PC-3 (cell line): ENCODE measurements around the gene CNP. TPM values are rescaled to one million over a fixed set of nuclear protein-coding genes. Genes with fewer than 3 reads are reported as not detected.
"Not testable (repeated sequence)": the region's sequence is repeated elsewhere in the genome, so short reads cannot be mapped to it uniquely, and the experiment has no call there.

Experiments
- ATAC-seq: fragments of 200-7000 bp; cut with Tn5 transposase; 2 replicates; pipeline ENCODE4 v1.9.1; 2020; ENCODE audit warnings: mild to moderate bottlenecking, moderate library complexity
- BruUV-seq: library from RNA; stranded (reverse); fragments of 400-500 nt; replicated peaks from 2 replicates; lab custom pipeline; 2021; lab: Mats Ljungman, UMichigan
- CTCF ChIA-PET: fragments of 300-600 bp; sonication (Branson Sonifier 250); formaldehyde crosslinking; loops from one replicate; lab custom pipeline; 2022; ENCODE audit warnings: antibody characterized with exemption; lab: Charles Lee
- POLR2A ChIA-PET: fragments of 300-600 bp; sonication (Branson Sonifier 250); formaldehyde crosslinking; loops from one replicate; lab custom pipeline; 2022; ENCODE audit warnings: antibody characterized with exemption; ENCODE audit not compliant: unreplicated experiment; lab: Charles Lee
- DNase-seq: peaks from one replicate; pipeline ENCODE4 v3.0.0-alpha.2; 2015
- H2AFZ ChIP-seq: fragments of 300-600 bp; sonication (generic); 2 replicates; pipeline ENCODE4 v1.6.0; 2016; ENCODE audit warnings: antibody characterized with exemption, low read length
- H3F3A ChIP-seq: fragments of 300-600 bp; sonication (generic); one replicate; pipeline ENCODE4 v1.6.0; 2017; ENCODE audit warnings: antibody characterized with exemption, low read length, control low read depth, mild to moderate bottlenecking; ENCODE audit not compliant: unreplicated experiment
- H3K27ac ChIP-seq: fragments of 300-600 bp; sonication (generic); 2 replicates; pipeline ENCODE4 v1.5.1; 2016; ENCODE audit warnings: mild to moderate bottlenecking, low read length
- H3K27me3 ChIP-seq: fragments of 300-600 bp; sonication (generic); 2 replicates; pipeline ENCODE4 v1.6.1; 2016; ENCODE audit warnings: low read length, mixed read lengths
- H3K36me3 ChIP-seq: fragments of 300-600 bp; sonication (generic); 2 replicates; pipeline ENCODE4 v1.6.1; 2016; ENCODE audit warnings: low read depth, mixed run types, low read length, mixed read lengths
- H3K4me1 ChIP-seq: fragments of 300-600 bp; sonication (generic); 2 replicates; pipeline ENCODE4 v1.5.1; 2016; ENCODE audit warnings: low read length; ENCODE audit not compliant: insufficient read depth
- H3K4me2 ChIP-seq: fragments of 300-600 bp; sonication (generic); 2 replicates; pipeline ENCODE4 v1.6.0; 2016; ENCODE audit warnings: low read length
- H3K4me3 ChIP-seq: fragments of 300-600 bp; sonication (generic); 2 replicates; pipeline ENCODE4 v1.5.1; 2016; ENCODE audit warnings: mild to moderate bottlenecking, low read length, mixed read lengths
- H3K79me2 ChIP-seq: fragments of 300-600 bp; sonication (generic); 2 replicates; pipeline ENCODE4 v1.6.1; 2017; ENCODE audit warnings: low read length, mixed read lengths
- H3K9ac ChIP-seq: fragments of 300-600 bp; sonication (generic); 2 replicates; pipeline ENCODE4 v1.6.0; 2016; ENCODE audit warnings: mild to moderate bottlenecking, low read length
- H3K9me2 ChIP-seq: fragments of 300-600 bp; sonication (generic); replicated peaks from 2 replicates; pipeline ENCODE4 v1.6.1; 2016; ENCODE audit warnings: mixed run types, low read length, mixed read lengths
- H3K9me3 ChIP-seq: fragments of 300-600 bp; sonication (generic); 2 replicates; pipeline ENCODE4 v1.6.1; 2016; ENCODE audit warnings: low read length, mixed read lengths
- H4K20me1 ChIP-seq: fragments of 300-600 bp; sonication (generic); 2 replicates; pipeline ENCODE4 v1.6.1; 2016; ENCODE audit warnings: low read length, mixed read lengths
- CTCF ChIP-seq: fragments of 300-600 bp; sonication (generic); conservative IDR thresholded peaks from 2 replicates; pipeline ENCODE4 v1.5.1; 2017; ENCODE audit warnings: antibody characterized with exemption, low read depth, mild to moderate bottlenecking, low read length
- EZH2 ChIP-seq: fragments of 300-600 bp; sonication (generic); IDR thresholded peaks from one replicate; pipeline ENCODE4 v1.6.1; 2017; ENCODE audit warnings: antibody characterized with exemption, mild to moderate bottlenecking, low read length; ENCODE audit not compliant: unreplicated experiment
- EZH2phosphoT487 ChIP-seq: fragments of 300-600 bp; sonication (generic); IDR thresholded peaks from 2 replicates; pipeline ENCODE4 v1.6.1; 2018; ENCODE audit warnings: mild to moderate bottlenecking, antibody characterized with exemption, low read length, borderline replicate concordance
- intact Hi-C: fragments of 100-400 bp; cut with micrococcal nuclease; formaldehyde crosslinking; loops from 2 replicates; pipeline ENCODE4 v1.9.0; 2023
- total RNA-seq: library from RNA; depleted of rRNA; stranded (reverse); fragments of >200 nt; gene quantifications from 2 replicates; pipeline ENCODE4 v1.2.3, GENCODE V29; 2014

Gene CNP
- total RNA-seq, 1 experiment from 2014 or later, result 91.6 TPM

GRCh38 chr17:42009170-42009569 lies 42.6 kb downstream of the CNP start:
- H3K27me3 ChIP-seq, result no peaks in the 10 kb centered on the region
- BruUV-seq, result no TSS peak
- H3K9ac ChIP-seq, result no peak overlapping the region
- H3F3A ChIP-seq, result no peaks in the 10 kb centered on the region
- H3K36me3 ChIP-seq, result no peaks in the 10 kb centered on the region
- no peaks in the 10 kb centered on the region for H3K9me2 ChIP-seq
- peaks cover 10% of the 10 kb centered on the region for H4K20me1 ChIP-seq
- TF ChIP-seq EZH2phosphoT487 (no peak), CTCF (peak; percentile 40), EZH2 (no peak)
- no peak overlapping the region for H3K4me3 ChIP-seq
- POLR2A ChIA-PET, result interaction anchor here (0.6 kb wide), 2 partner anchors 11 to 32 kb away, joined by 3 read pairs; no protein-coding TSS in a partner anchor
- no peaks in the 10 kb centered on the region for H3K9me3 ChIP-seq
- H3K27ac ChIP-seq, result no peak overlapping the region
- H3K79me2 ChIP-seq, result peaks cover 96% of the 10 kb centered on the region
- no peak overlapping the region for H3K4me2 ChIP-seq
- DNase-seq (no peak), ATAC-seq (no peak)
- CTCF ChIA-PET, result no interaction called here
- H3K4me1 ChIP-seq, result peaks cover 7% of the 10 kb centered on the region; the same call in 1 of the 2 replicates
- intact Hi-C loops, result no loop called here
- H2AFZ ChIP-seq, result no peak overlapping the region

GRCh38 chr17:42010266-42010680 lies 43.7 kb downstream of the CNP start:
- intact Hi-C loops, H3F3A ChIP-seq, H2AFZ ChIP-seq, H3K4me3 ChIP-seq, DNase-seq, H3K9me2 ChIP-seq, H3K36me3 ChIP-seq, H3K4me1 ChIP-seq, H3K9ac ChIP-seq, H3K27me3 ChIP-seq, ATAC-seq, BruUV-seq, H3K4me2 ChIP-seq, CTCF ChIA-PET, H3K9me3 ChIP-seq, H3K27ac ChIP-seq, POLR2A ChIA-PET: not testable (repeated sequence)
- peaks cover 96% of the 10 kb centered on the region for H3K79me2 ChIP-seq
- peaks cover 10% of the 10 kb centered on the region for H4K20me1 ChIP-seq

- Histone ChIP-seq H3K9me2 (no peaks in the 10 kb centered on the region), H3K79me2 (peaks cover 96% of the 10 kb centered on the region), H3K4me1 (peaks cover 11% of the 10 kb centered on the region; the same call in 1 of the 2 replicates), H3K27ac (no peak overlapping the region), H3K4me2 (no peak overlapping the region), H3K36me3 (no peaks in the 10 kb centered on the region), H3K27me3 (no peaks in the 10 kb centered on the region), H4K20me1 (peaks cover 10% of the 10 kb centered on the region; the same call in 1 of the 2 replicates), H3F3A (no peaks in the 10 kb centered on the region), H2AFZ (no peak overlapping the region), H3K4me3 (no peak overlapping the region), H3K9ac (no peak overlapping the region), H3K9me3 (no peaks in the 10 kb centered on the region)
- TF ChIP-seq CTCF, result no peak
- TF ChIP-seq EZH2, result no peak
- no peak for TF ChIP-seq EZH2phosphoT487
- ChIA-PET POLR2A (no interaction called here), CTCF (no interaction called here)
- peak; percentile 23 for DNase-seq
- intact Hi-C loops, result no loop called here
- ATAC-seq, result no peak
- no TSS peak for BruUV-seq
Measured at GRCh38 chr17:42010898-42011516, 44.4 kb downstream of the CNP start.

GRCh38 chr17:42012363-42012762 lies 45.8 kb downstream of the CNP start:
- H3K9ac ChIP-seq, H3K4me2 ChIP-seq, H3K36me3 ChIP-seq, CTCF ChIA-PET, DNase-seq, H3K9me2 ChIP-seq, ATAC-seq, H3K4me3 ChIP-seq, H3K27ac ChIP-seq, H3K27me3 ChIP-seq, H2AFZ ChIP-seq, intact Hi-C loops, H3K9me3 ChIP-seq, BruUV-seq, H3F3A ChIP-seq: not testable (repeated sequence)
- Histone ChIP-seq H4K20me1 (peaks cover 10% of the 10 kb centered on the region; the same call in 1 of the 2 replicates), H3K79me2 (peaks cover 95% of the 10 kb centered on the region), H3K4me1 (peaks cover 13% of the 10 kb centered on the region; the same call in 1 of the 2 replicates)
- POLR2A ChIA-PET, result interaction anchor here (0.7 kb wide), 1 partner anchor 507 kb away, joined by 3 read pairs; no protein-coding TSS in a partner anchor

GRCh38 chr17:42013740-42014139 lies 47.1 kb downstream of the CNP start:
- CTCF ChIA-PET, H2AFZ ChIP-seq, H3K36me3 ChIP-seq, intact Hi-C loops, POLR2A ChIA-PET, H3K9me2 ChIP-seq, BruUV-seq, H3K27me3 ChIP-seq, H3K9ac ChIP-seq, H3K4me2 ChIP-seq, H3F3A ChIP-seq, H3K9me3 ChIP-seq, H3K27ac ChIP-seq, DNase-seq, ATAC-seq, H3K4me3 ChIP-seq: not testable (repeated sequence)
- Histone ChIP-seq H3K4me1 (peaks cover 20% of the 10 kb centered on the region; the same call in 1 of the 2 replicates), H4K20me1 (peaks cover 10% of the 10 kb centered on the region; the same call in 1 of the 2 replicates), H3K79me2 (peaks cover 85% of the 10 kb centered on the region)
